ENCODE results near the gene PAN3. TPM values are rescaled to one million over a fixed set of nuclear protein-coding genes. Genes with fewer than 3 reads are reported as not detected.

Gene PAN3
- total RNA-seq, 1 donor from 2014 or later = 18.7 TPM

- H3K9me3 Mint-ChIP-seq (ENCODE audit: low read depth) = no peaks in the 10 kb centered on the region
- H3K27me3 Mint-ChIP-seq (ENCODE audit: low read depth) = no peaks in the 10 kb centered on the region
- peaks cover 7% of the 10 kb centered on the region for H3K4me1 Mint-ChIP-seq (ENCODE audit: low read depth)
- no peak for TF ChIP-seq CTCF (IDR thresholded peaks at IDR 0.05)
- no peak for DNase-seq (ENCODE audit: low spot score)
- no peaks in the 10 kb centered on the region for H3K36me3 Mint-ChIP-seq (ENCODE audit: low read depth)
- H3K27ac Mint-ChIP-seq (ENCODE audit: unreplicated experiment) = no peak overlapping the region
- H3K4me3 Mint-ChIP-seq (ENCODE audit: unreplicated experiment) = no peak overlapping the region
Measured at GRCh38 chr13:28301839-28302238, 163.5 kb downstream of the PAN3 start.

DNA sequence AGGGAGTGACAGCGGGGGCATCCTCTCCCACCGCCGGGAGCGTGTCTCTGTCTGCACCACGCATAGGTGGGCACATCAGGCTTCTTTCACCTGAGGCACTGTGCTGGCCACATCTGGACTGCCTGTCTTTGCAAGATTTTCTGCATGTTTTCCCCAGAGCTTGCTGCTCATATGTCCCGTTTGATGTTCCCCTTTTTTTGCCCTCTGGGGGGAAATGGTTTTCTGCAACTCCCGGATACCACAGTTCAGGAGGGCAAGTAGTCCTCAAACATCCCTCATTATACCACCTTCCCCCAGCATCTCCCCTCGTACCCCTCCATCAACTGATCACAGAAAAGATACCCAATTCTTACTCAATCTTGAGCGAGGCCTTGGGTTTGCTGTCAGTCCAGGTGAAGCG is 168.0 kb downstream of the PAN3 start:
- Mint-ChIP-seq H3K36me3 (ENCODE audit: low read depth) (no peaks in the 10 kb centered on the region), H3K9me3 (ENCODE audit: low read depth) (no peaks in the 10 kb centered on the region), H3K27ac (ENCODE audit: unreplicated experiment) (no peak overlapping the region), H3K4me3 (ENCODE audit: unreplicated experiment) (no peak overlapping the region), H3K27me3 (ENCODE audit: low read depth) (no peaks in the 10 kb centered on the region), H3K4me1 (ENCODE audit: low read depth) (no peaks in the 10 kb centered on the region)
- no peak for TF ChIP-seq CTCF (IDR thresholded peaks at IDR 0.05)
- DNase-seq (ENCODE audit: low spot score) = no peak

DNA sequence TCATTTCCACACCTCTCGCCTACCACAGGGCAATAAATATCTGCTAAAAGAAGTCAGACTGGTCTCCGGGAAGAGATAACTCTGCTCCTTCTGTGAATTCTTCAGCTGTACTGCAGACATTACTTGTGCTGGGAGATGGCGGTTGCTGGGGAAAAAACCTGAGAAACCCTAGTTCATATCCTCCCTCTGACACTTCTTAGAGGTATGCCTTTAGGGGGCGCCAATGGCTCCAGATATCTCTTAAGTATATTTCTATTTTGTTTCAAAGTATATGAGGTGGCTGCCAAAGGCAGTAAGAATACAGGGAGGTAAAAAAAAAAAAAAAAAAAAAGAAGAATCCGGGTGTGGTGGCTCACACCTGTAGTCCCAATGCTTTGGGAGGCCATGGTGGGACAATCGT is 175.2 kb downstream of the PAN3 start:
- no peak overlapping the region for H3K27ac Mint-ChIP-seq (ENCODE audit: unreplicated experiment)
- peaks cover 4% of the 10 kb centered on the region for H3K4me1 Mint-ChIP-seq (ENCODE audit: low read depth)
- no peaks in the 10 kb centered on the region for H3K27me3 Mint-ChIP-seq (ENCODE audit: low read depth)
- no peak for DNase-seq (ENCODE audit: low spot score)
- H3K4me3 Mint-ChIP-seq (ENCODE audit: unreplicated experiment) = no peak overlapping the region
- TF ChIP-seq CTCF (IDR thresholded peaks at IDR 0.05) = peak; percentile 65
- H3K36me3 Mint-ChIP-seq (ENCODE audit: low read depth) = no peaks in the 10 kb centered on the region
- no peaks in the 10 kb centered on the region for H3K9me3 Mint-ChIP-seq (ENCODE audit: low read depth)

DNA sequence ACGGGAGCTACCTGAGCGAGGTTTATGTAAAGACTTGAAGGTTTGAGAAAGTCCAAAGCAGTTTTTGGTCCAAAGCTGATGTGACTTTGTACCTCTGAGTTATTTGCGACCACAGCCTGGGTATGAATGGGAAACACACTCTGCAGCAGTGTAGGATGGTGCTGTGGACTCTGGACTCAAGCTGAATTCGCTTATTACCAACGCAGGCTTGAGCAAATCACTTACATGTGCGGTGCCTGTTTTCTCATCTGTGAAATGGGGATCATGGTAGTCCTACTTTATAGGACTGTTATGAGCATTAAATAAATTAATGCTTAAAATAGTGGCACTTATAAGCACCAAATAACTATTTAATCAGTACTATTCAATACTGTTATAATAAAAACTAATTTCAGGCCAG is 176.5 kb downstream of the PAN3 start:
- Mint-ChIP-seq H3K36me3 (ENCODE audit: low read depth) (no peaks in the 10 kb centered on the region), H3K4me3 (ENCODE audit: unreplicated experiment) (no peak overlapping the region), H3K27ac (ENCODE audit: unreplicated experiment) (no peak overlapping the region), H3K9me3 (ENCODE audit: low read depth) (peaks cover 2% of the 10 kb centered on the region), H3K4me1 (ENCODE audit: low read depth) (peaks cover 4% of the 10 kb centered on the region), H3K27me3 (ENCODE audit: low read depth) (no peaks in the 10 kb centered on the region)
- DNase-seq (ENCODE audit: low spot score) = no peak
- TF ChIP-seq CTCF (IDR thresholded peaks at IDR 0.05) = no peak

- H3K9me3 Mint-ChIP-seq (ENCODE audit: low read depth) = peaks cover 4% of the 10 kb centered on the region
- peaks cover 4% of the 10 kb centered on the region for H3K4me1 Mint-ChIP-seq (ENCODE audit: low read depth)
- no peak for TF ChIP-seq CTCF (IDR thresholded peaks at IDR 0.05)
- no peak overlapping the region for H3K4me3 Mint-ChIP-seq (ENCODE audit: unreplicated experiment)
- DNase-seq (ENCODE audit: low spot score) = no peak
- no peak overlapping the region for H3K27ac Mint-ChIP-seq (ENCODE audit: unreplicated experiment)
- H3K36me3 Mint-ChIP-seq (ENCODE audit: low read depth) = no peaks in the 10 kb centered on the region
- no peaks in the 10 kb centered on the region for H3K27me3 Mint-ChIP-seq (ENCODE audit: low read depth)
Measured at GRCh38 chr13:28316129-28316528, 177.8 kb downstream of the PAN3 start.

Measured in chondrocyte (in vitro differentiated cells).